Hepatocyte (in vitro differentiated cells): ENCODE data around the gene SLC15A3.

Experiments
- CTCF ChIP-seq: fragments of 200-600 bp; sonication (generic); IDR thresholded peaks from 2 replicates; pipeline ENCODE4 v1.5.1; 2016; ENCODE audit warnings: antibody characterized with exemption, mild to moderate bottlenecking; ENCODE audit not compliant: poor library complexity
- EZH2 ChIP-seq: fragments of 200-600 bp; sonication (generic); IDR thresholded peaks from 2 replicates; pipeline ENCODE4 v1.6.1; 2016; ENCODE audit warnings: antibody characterized with exemption, mild to moderate bottlenecking, borderline replicate concordance
- EZH2phosphoT487 ChIP-seq: fragments of 200-600 bp; sonication (generic); IDR thresholded peaks from one replicate; pipeline ENCODE4 v1.6.1; 2018; ENCODE audit warnings: antibody characterized with exemption, mild to moderate bottlenecking, low read depth, moderate library complexity; ENCODE audit not compliant: unreplicated experiment, severe bottlenecking

DNA sequence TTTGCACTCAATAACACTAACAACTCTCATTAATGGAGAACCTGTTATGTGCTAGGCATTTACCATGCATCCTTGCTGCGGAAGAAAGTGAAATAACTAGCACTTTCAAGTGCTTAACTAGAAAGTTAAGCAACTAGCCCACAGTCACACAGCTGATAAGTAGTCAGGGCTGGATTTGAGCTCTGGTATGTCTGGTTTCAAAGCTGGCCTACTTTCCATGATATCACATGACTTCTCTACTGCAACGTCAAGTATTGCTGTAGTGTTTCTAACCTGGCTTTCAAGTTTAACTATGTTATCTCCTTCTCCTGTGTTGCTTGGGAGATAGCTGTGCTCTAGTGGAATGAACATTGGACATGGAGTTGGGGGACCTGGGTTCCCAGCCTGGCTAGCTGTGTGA lies 12.1 kb downstream of the SLC15A3 start:
- TF ChIP-seq CTCF (no peak), EZH2phosphoT487 (no peak), EZH2 (no peak)
